Measurements from ENCODE around the gene APLNR. TPM values are rescaled to one million over a fixed set of nuclear protein-coding genes. Genes with fewer than 3 reads are reported as not detected.

Gene APLNR
- total and polyA plus RNA-seq, 5 donors = 2.2 to 26.4 (median 17.7) TPM

- DNase-seq (no peak), ATAC-seq (no peak)
- no peak overlapping the region for H3K4me3 ChIP-seq (ENCODE audit: low read length)
- peaks cover 2% of the 10 kb centered on the region for H3K4me1 ChIP-seq (ENCODE audit: control insufficient read depth, insufficient read depth, low read length)
- intact Hi-C loops (cut with DNase I) = loop anchor here in 2 of 4 donors (2.0 to 5.0 kb wide), 2 partner anchors 410 to 414 kb away; no protein-coding TSS in a partner anchor
- no peaks in the 10 kb centered on the region for H3K27me3 ChIP-seq (ENCODE audit: control insufficient read depth, insufficient read depth)
- H3K27ac ChIP-seq (ENCODE audit: low read length) = no peak overlapping the region
- H3K9me3 ChIP-seq (ENCODE audit: control insufficient read depth, low read length) = no peaks in the 10 kb centered on the region
- 78% methylated on average over 2 of the region's 2 CpGs for WGBS
Measured at GRCh38 chr11:57251037-57251436, 14.0 kb upstream of the APLNR start.

DNA sequence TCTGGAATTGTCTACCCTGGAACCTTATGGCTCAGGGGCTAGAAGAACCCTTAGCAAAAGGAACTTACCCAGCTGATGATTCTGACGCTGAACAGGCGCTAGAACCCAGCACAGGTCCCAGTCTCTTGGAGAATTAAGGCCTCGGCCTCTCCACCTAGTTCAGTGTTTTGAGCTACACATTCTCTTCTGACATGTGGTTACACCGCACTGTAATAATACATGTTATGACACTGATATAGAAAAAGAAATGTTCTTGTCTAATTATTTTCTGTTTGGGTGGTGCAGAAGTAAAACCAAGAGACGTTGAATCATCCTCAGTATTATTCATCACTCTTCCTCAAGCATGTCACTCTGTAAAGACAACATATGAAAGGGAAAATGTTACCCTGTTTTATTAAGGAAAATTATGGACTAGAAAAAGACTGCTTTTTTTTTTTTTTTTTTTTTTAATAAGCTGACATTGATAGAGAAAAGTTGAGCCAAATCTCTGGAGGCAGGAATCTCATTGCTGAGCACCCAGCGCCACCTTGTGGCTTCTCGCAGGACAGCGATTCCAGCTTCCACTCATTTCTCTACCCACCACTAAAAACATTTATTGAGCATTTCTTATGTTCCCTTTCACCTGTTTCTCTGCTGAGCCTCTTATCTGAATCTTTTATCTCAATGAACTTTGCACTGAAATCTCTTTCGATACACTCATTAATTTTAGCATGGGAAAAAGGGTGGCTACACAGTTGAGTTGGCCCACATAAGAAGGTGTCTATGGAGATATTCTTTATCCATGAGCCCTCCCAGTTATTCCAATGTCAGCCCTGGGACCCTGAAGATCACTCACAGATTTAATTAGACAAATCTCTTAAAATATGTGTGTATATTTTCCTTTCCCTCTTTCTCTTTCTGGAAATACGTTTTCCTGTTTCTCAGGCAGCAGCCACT, 12.6 kb upstream of the APLNR start:
- Histone ChIP-seq H3K27me3 (ENCODE audit: control insufficient read depth, insufficient read depth) (no peaks in the 10 kb centered on the region), H3K4me1 (ENCODE audit: control insufficient read depth, insufficient read depth, low read length) (peaks cover 2% of the 10 kb centered on the region), H3K9me3 (ENCODE audit: control insufficient read depth, low read length) (no peaks in the 10 kb centered on the region), H3K4me3 (ENCODE audit: low read length) (no peak overlapping the region), H3K27ac (ENCODE audit: low read length) (peak overlapping the region; percentile 13)
- DNase-seq (peak; percentile 69 to 89 (median 85)), ATAC-seq (peak; percentile 63 to 65)
- intact Hi-C loops (cut with DNase I) = loop anchor here (2.0 to 5.0 kb wide), 7 partner anchors 42 to 412 kb away; no protein-coding TSS in a partner anchor
- WGBS = 27% methylated on average over 10 of the region's 10 CpGs

- WGBS = 21% methylated on average over 9 of the region's 9 CpGs
- DNase-seq (peak; percentile 76 to 89 (median 84)), ATAC-seq (peak; percentile 92 to 94)
- Histone ChIP-seq H3K4me1 (ENCODE audit: control insufficient read depth, insufficient read depth, low read length) (peaks cover 2% of the 10 kb centered on the region), H3K9me3 (ENCODE audit: control insufficient read depth, low read length) (no peaks in the 10 kb centered on the region), H3K4me3 (ENCODE audit: low read length) (no peak overlapping the region), H3K27ac (ENCODE audit: low read length) (peak overlapping the region; percentile 13), H3K27me3 (ENCODE audit: control insufficient read depth, insufficient read depth) (no peaks in the 10 kb centered on the region)
- intact Hi-C loops (cut with DNase I) = loop anchor here (2.0 to 5.0 kb wide), 6 partner anchors 42 to 408 kb away; no protein-coding TSS in a partner anchor
Measured at GRCh38 chr11:57248780-57249383, 11.8 kb upstream of the APLNR start.

GRCh38 chr11:57244911-57245310, 7.9 kb upstream of the APLNR start:
- intact Hi-C loops (cut with DNase I) = loop anchor here in 3 of 4 donors (5.0 kb wide), 4 partner anchors 38 to 403 kb away; no protein-coding TSS in a partner anchor
- Histone ChIP-seq H3K9me3 (ENCODE audit: control insufficient read depth, low read length) (no peaks in the 10 kb centered on the region), H3K27ac (ENCODE audit: low read length) (no peak overlapping the region), H3K27me3 (ENCODE audit: control insufficient read depth, insufficient read depth) (no peaks in the 10 kb centered on the region), H3K4me1 (ENCODE audit: control insufficient read depth, insufficient read depth, low read length) (peaks cover 2% of the 10 kb centered on the region), H3K4me3 (ENCODE audit: low read length) (no peak overlapping the region)
- DNase-seq = peak in 1 of 3 donors; percentile 44
- 57% methylated on average over 3 of the region's 3 CpGs for WGBS
- peak in 1 of 2 donors; percentile 24 for ATAC-seq

GRCh38 chr11:57241353-57241972, 4.4 kb upstream of the APLNR start:
- no peaks in the 10 kb centered on the region for H3K9me3 ChIP-seq (ENCODE audit: control insufficient read depth, low read length)
- ATAC-seq = no peak
- H3K27me3 ChIP-seq (ENCODE audit: control insufficient read depth, insufficient read depth) = no peaks in the 10 kb centered on the region
- no peak overlapping the region for H3K27ac ChIP-seq (ENCODE audit: low read length)
- no peak overlapping the region for H3K4me3 ChIP-seq (ENCODE audit: low read length)
- intact Hi-C loops (cut with DNase I) = no loop called here
- no peak for DNase-seq
- whole genome bisulfite sequencing = 59% methylated on average over 2 of the region's 2 CpGs
- peaks cover 2% of the 10 kb centered on the region for H3K4me1 ChIP-seq (ENCODE audit: control insufficient read depth, insufficient read depth, low read length)

DNA sequence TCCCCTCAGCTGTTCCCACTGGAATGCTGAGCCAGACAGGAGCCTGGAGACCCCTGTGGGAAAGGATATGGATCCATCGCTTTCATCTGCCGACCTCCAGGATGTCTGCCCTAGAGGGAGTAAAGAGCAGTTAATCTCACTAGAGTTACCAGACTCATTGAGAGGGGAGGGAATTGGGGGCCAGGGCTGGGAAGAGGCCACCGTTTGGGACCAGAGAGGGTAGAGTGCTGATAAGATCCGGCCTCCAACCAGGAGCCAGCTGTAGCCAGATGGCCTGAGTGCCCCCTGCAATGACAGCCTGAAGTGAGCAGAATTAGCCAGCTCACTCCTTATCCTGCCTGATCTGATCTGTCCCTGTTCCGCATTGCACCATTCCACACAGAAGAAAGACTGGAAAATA, 3.7 kb upstream of the APLNR start:
- Histone ChIP-seq H3K9me3 (ENCODE audit: control insufficient read depth, low read length) (no peaks in the 10 kb centered on the region), H3K4me1 (ENCODE audit: control insufficient read depth, insufficient read depth, low read length) (peaks cover 2% of the 10 kb centered on the region), H3K4me3 (ENCODE audit: low read length) (no peak overlapping the region), H3K27ac (ENCODE audit: low read length) (no peak overlapping the region), H3K27me3 (ENCODE audit: control insufficient read depth, insufficient read depth) (no peaks in the 10 kb centered on the region)
- intact Hi-C loops (cut with DNase I) = no loop called here
- no peak for ATAC-seq
- 41% methylated on average over 5 of the region's 5 CpGs for WGBS
- peak in 1 of 3 donors; percentile 49 for DNase-seq

DNA sequence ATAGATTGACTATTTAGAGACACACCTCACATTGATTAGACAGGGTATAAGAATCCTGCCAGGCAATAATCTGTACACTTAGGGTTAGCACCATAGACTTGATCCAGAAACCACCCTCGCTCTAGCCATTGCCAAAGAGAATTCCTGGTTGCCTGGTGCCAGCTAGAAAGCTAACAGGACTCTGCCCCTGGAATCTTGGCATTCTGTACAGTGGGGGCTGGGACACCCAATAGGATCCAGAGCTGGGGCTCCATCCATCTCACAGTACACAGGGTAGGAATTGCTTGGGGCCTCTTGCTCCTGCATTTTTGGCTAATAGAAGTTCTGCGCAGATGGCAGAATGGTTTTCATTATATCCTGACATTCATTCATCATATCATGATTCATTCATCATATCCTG, 3.0 kb upstream of the APLNR start:
- no peak overlapping the region for H3K27ac ChIP-seq (ENCODE audit: low read length)
- 87% methylated on average over 2 of the region's 2 CpGs for WGBS
- no peak for ATAC-seq
- H3K4me1 ChIP-seq (ENCODE audit: control insufficient read depth, insufficient read depth, low read length) = peaks cover 2% of the 10 kb centered on the region
- intact Hi-C loops (cut with DNase I) = no loop called here
- H3K27me3 ChIP-seq (ENCODE audit: control insufficient read depth, insufficient read depth) = no peaks in the 10 kb centered on the region
- H3K9me3 ChIP-seq (ENCODE audit: control insufficient read depth, low read length) = no peaks in the 10 kb centered on the region
- no peak overlapping the region for H3K4me3 ChIP-seq (ENCODE audit: low read length)
- no peak for DNase-seq

DNA sequence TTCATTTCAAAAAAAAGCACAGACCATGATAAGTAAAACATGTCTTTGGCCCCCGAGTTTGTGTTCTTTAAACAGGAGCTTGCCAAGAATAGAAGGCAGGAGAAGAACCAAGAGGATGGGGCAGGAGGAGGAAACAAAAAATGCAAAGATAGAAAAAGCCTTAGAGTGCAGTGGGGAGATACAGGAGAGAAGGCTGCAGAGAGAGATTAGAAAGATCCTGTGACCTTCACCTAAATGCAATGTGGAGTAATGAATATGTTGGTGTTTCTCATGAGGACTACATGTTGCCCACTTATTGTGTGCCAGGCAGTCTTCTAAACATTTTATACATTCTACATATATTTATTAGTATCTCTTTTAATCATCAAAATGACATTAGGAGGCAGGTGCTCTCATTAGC, 2.3 kb upstream of the APLNR start:
- peaks cover 6% of the 10 kb centered on the region for H3K4me1 ChIP-seq (ENCODE audit: control insufficient read depth, insufficient read depth, low read length)
- no peaks in the 10 kb centered on the region for H3K9me3 ChIP-seq (ENCODE audit: control insufficient read depth, low read length)
- intact Hi-C loops (cut with DNase I) = no loop called here
- no peak overlapping the region for H3K4me3 ChIP-seq (ENCODE audit: low read length)
- no peak overlapping the region for H3K27ac ChIP-seq (ENCODE audit: low read length)
- WGBS = 60% methylated on average over 1 of the region's 1 CpG
- no peak for ATAC-seq
- no peaks in the 10 kb centered on the region for H3K27me3 ChIP-seq (ENCODE audit: control insufficient read depth, insufficient read depth)
- DNase-seq = no peak

- Histone ChIP-seq H3K27me3 (ENCODE audit: control insufficient read depth, insufficient read depth) (no peaks in the 10 kb centered on the region), H3K4me3 (ENCODE audit: low read length) (peak overlapping the region; percentile 7), H3K9me3 (ENCODE audit: control insufficient read depth, low read length) (no peaks in the 10 kb centered on the region), H3K27ac (ENCODE audit: low read length) (no peak overlapping the region), H3K4me1 (ENCODE audit: control insufficient read depth, insufficient read depth, low read length) (peaks cover 6% of the 10 kb centered on the region)
- intact Hi-C loops (cut with DNase I) = no loop called here
- ATAC-seq = no peak
- peak in 1 of 3 donors; percentile 43 for DNase-seq
- WGBS = 65% methylated on average over 39 of the region's 39 CpGs
Measured at GRCh38 chr11:57235761-57236703, 1.0 kb downstream of the APLNR start.

DNA sequence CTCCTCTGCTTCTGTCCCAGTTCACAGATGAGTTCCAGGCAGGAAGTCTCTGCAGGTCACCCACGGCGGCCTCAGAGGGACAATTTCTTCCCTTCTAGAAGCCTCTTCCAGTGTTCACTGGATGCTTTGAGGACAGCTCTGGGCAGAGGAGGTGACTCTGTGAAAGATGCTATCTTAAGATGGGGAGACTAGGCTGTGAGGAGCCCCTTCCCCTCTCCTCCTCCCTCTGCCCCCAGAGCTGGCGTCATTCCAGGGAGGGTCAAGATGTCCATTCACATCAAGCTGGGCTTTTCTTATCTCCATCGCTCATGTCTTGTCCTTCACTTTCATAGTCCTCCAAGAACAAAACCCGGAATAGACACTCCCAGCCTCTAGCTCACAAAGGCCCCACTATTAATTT, 3.3 kb downstream of the APLNR start:
- peak in 1 of 3 donors; percentile 34 for DNase-seq
- no peaks in the 10 kb centered on the region for H3K9me3 ChIP-seq (ENCODE audit: control insufficient read depth, low read length)
- intact Hi-C loops (cut with DNase I) = no loop called here
- H3K4me3 ChIP-seq (ENCODE audit: low read length) = no peak overlapping the region
- ATAC-seq = no peak
- H3K4me1 ChIP-seq (ENCODE audit: control insufficient read depth, insufficient read depth, low read length) = peaks cover 8% of the 10 kb centered on the region
- H3K27me3 ChIP-seq (ENCODE audit: control insufficient read depth, insufficient read depth) = no peaks in the 10 kb centered on the region
- H3K27ac ChIP-seq (ENCODE audit: low read length) = no peak overlapping the region
- 40% methylated on average over 5 of the region's 5 CpGs for WGBS
